IMR-90 (cell line): ENCODE measurements around the gene TTC39C. TPM values are rescaled to one million over a fixed set of nuclear protein-coding genes. Genes with fewer than 3 reads are reported as not detected.

Source experiments
- ATAC-seq: fragments of 200-7000 bp; cut with Tn5 transposase; 2 replicates; pipeline ENCODE4 v1.9.1; 2020; ENCODE audit warnings: low read depth, mild to moderate bottlenecking, moderate library complexity
- BruUV-seq: library from RNA; stranded (reverse); fragments of 400-500 nt; replicated peaks from 2 replicates; lab custom pipeline; 2021; lab: Mats Ljungman, UMichigan
- CTCF ChIA-PET: fragments of 300-600 bp; formaldehyde crosslinking; extraction: SDS; loops from one replicate; lab custom pipeline; 2021; ENCODE audit warnings: antibody characterized with exemption; lab: Yijun Ruan, JAX
- POLR2A ChIA-PET: fragments of 300-600 bp; sonication (Branson Sonifier 250); formaldehyde crosslinking; loops from one replicate; lab custom pipeline; 2022; ENCODE audit warnings: antibody characterized with exemption; ENCODE audit not compliant: unreplicated experiment; lab: Charles Lee
- DNase-seq: peaks from one replicate; pipeline ENCODE4 v3.0.0; 2013
- H2AFZ ChIP-seq: replicated peaks from 2 replicates; pipeline ENCODE3; 2013; ENCODE audit warnings: low read length, mild to moderate bottlenecking; ENCODE audit not compliant: poor library complexity
- H2AK5ac ChIP-seq: 2 replicates; pipeline ENCODE4 v1.6.1; 2013; ENCODE audit warnings: low read depth, low read length, inconsistent platforms
- H2AK9ac ChIP-seq: replicated peaks from 2 replicates; pipeline ENCODE3; 2013; ENCODE audit warnings: mild to moderate bottlenecking, low read depth, low read length, moderate library complexity; ENCODE audit not compliant: poor library complexity
- H2BK120ac ChIP-seq: 2 replicates; pipeline ENCODE4 v1.6.1; 2013; ENCODE audit warnings: low read depth, low read length, inconsistent platforms
- H2BK15ac ChIP-seq: 3 replicates; pipeline ENCODE4 v1.6.1; 2013; ENCODE audit warnings: low read depth, low read length, inconsistent platforms
- H2BK20ac ChIP-seq: 2 replicates; pipeline ENCODE4 v1.6.1; 2013; ENCODE audit warnings: low read depth, mild to moderate bottlenecking, inconsistent platforms, low read length, moderate library complexity
- H2BK5ac ChIP-seq: 2 replicates; pipeline ENCODE4 v1.6.1; 2013; ENCODE audit warnings: mild to moderate bottlenecking, low read depth, low read length, inconsistent platforms; ENCODE audit not compliant: poor library complexity, severe bottlenecking
- H3K14ac ChIP-seq: replicated peaks from 2 replicates; pipeline ENCODE4 v1.6.1; 2013; ENCODE audit warnings: low read depth, low read length, inconsistent platforms
- H3K18ac ChIP-seq: 2 replicates; pipeline ENCODE4 v1.6.1; 2013; ENCODE audit warnings: low read depth, low read length, control low read depth
- H3K23ac ChIP-seq: 2 replicates; pipeline ENCODE4 v1.6.1; 2013; ENCODE audit warnings: low read depth, low read length, inconsistent platforms
- H3K27ac ChIP-seq: 2 replicates; pipeline ENCODE4 v1.5.1; 2013; ENCODE audit warnings: mild to moderate bottlenecking, control low read depth, low read length; ENCODE audit not compliant: insufficient read depth
- H3K27me3 ChIP-seq: 2 replicates; pipeline ENCODE4 v1.6.1; 2013; ENCODE audit warnings: low read length; ENCODE audit not compliant: control insufficient read depth, insufficient read depth
- H3K36me3 ChIP-seq: 2 replicates; pipeline ENCODE4 v1.6.1; 2013; ENCODE audit warnings: low read length, mixed read lengths; ENCODE audit not compliant: control insufficient read depth, insufficient read depth
- H3K4ac ChIP-seq: 2 replicates; pipeline ENCODE4 v1.6.1; 2013; ENCODE audit warnings: low read depth, low read length, inconsistent platforms
- H3K4me1 ChIP-seq: 2 replicates; pipeline ENCODE4 v1.6.1; 2013; ENCODE audit warnings: low read length, mixed read lengths; ENCODE audit not compliant: control insufficient read depth, insufficient read depth
- H3K4me2 ChIP-seq: 2 replicates; pipeline ENCODE4 v1.6.1; 2013; ENCODE audit warnings: low read depth, mild to moderate bottlenecking, control low read depth, low read length, moderate library complexity
- H3K4me3 ChIP-seq: 2 replicates; pipeline ENCODE4 v1.5.1; 2013; ENCODE audit warnings: low read depth, mild to moderate bottlenecking, control low read depth, low read length, moderate library complexity; ENCODE audit not compliant: insufficient read depth
- H3K56ac ChIP-seq: 2 replicates; pipeline ENCODE4 v1.6.1; 2013; ENCODE audit warnings: low read length, inconsistent platforms; ENCODE audit not compliant: insufficient read depth; ENCODE audit errors: extremely low read depth
- H3K79me1 ChIP-seq, 2 experiments: 2 replicates each; pipeline ENCODE4 v1.6.1; 2013; ENCODE audit warnings: low read length in 2 of 2, inconsistent platforms in 1 of 2, low read depth in 1 of 2
- H3K9ac ChIP-seq: 2 replicates; pipeline ENCODE4 v1.6.1; 2013; ENCODE audit warnings: low read depth, low read length, control low read depth
- H3K9me1 ChIP-seq: 2 replicates; pipeline ENCODE4 v1.6.1; 2013; ENCODE audit warnings: low read length, inconsistent platforms; ENCODE audit not compliant: insufficient read depth
- H3K9me3 ChIP-seq: 2 replicates; pipeline ENCODE4 v1.6.1; 2013; ENCODE audit warnings: low read length; ENCODE audit not compliant: control insufficient read depth, insufficient read depth
- H4K20me1 ChIP-seq: 2 replicates; pipeline ENCODE4 v1.6.1; 2013; ENCODE audit warnings: low read length, inconsistent platforms; ENCODE audit not compliant: insufficient read depth
- H4K5ac ChIP-seq: 2 replicates; pipeline ENCODE4 v1.6.1; 2013; ENCODE audit warnings: mild to moderate bottlenecking, low read depth, low read length, control low read depth
- H4K8ac ChIP-seq, 2 experiments: 2 replicates each; pipeline ENCODE4 v1.6.1; 2013; ENCODE audit warnings: low read depth in 2 of 2, low read length in 2 of 2, control low read depth in 1 of 2, inconsistent platforms in 1 of 2
- H4K91ac ChIP-seq: 2 replicates; pipeline ENCODE4 v1.6.1; 2013; ENCODE audit warnings: low read depth, low read length, inconsistent platforms; ENCODE audit not compliant: insufficient read depth
- BHLHE40 ChIP-seq: fragments of 150-350 bp; IDR thresholded peaks from 2 replicates; pipeline ENCODE4 v1.6.1; 2016; ENCODE audit warnings: mild to moderate bottlenecking, low read depth, low read length
- ELK1 ChIP-seq: fragments of 150-350 bp; IDR thresholded peaks from 2 replicates; pipeline ENCODE4 v1.6.1; 2016; ENCODE audit warnings: low read depth, mild to moderate bottlenecking, low read length, moderate library complexity, borderline replicate concordance
- MXI1 ChIP-seq: IDR thresholded peaks from 2 replicates; pipeline ENCODE4 v1.6.1; 2012; ENCODE audit warnings: low read depth, mild to moderate bottlenecking, low read length, moderate library complexity, borderline replicate concordance
- WGBS, 2 experiments: methylation state at CpG; one replicate each; pipeline versions ENCODE4 v1.1.5 to v1.1.7; 2013; ENCODE audit warnings: missing lambda C conversion rate in 2 of 2; ENCODE audit not compliant: insufficient read length in 1 of 2; ENCODE audit errors: extremely low coverage in 2 of 2; 5-methylcytosine and 5-hydroxymethylcytosine counted together
- dilution Hi-C: fragments of 300-500 bp; cut with HindIII; formaldehyde crosslinking; loops from one replicate; pipeline ENCODE4 v1.14.3; 2018; ENCODE audit warnings: low sequenced_read_pairs; ENCODE audit not compliant: unreplicated experiment
- in situ Hi-C: fragments of 300-500 bp; cut with MboI; formaldehyde crosslinking; loops from 3 replicates; pipeline ENCODE4 v1.14.3; 2019; ENCODE audit warnings: low sequenced_read_pairs, inconsistent platforms, mixed read lengths
- intact Hi-C: fragments of 100-400 bp; cut with micrococcal nuclease; formaldehyde crosslinking; loops from 2 replicates; pipeline ENCODE4 v1.10.0; 2022
- polyA plus RNA-seq, 3 experiments: library from polyadenylated mRNA; depleted of rRNA; stranded (reverse); fragments of >200 nt; gene quantifications; 2 replicates each; pipeline ENCODE4 v1.2.3, GENCODE V29; 2012; ENCODE audit warnings: low replicate concordance in 1 of 3
- total RNA-seq: library from RNA; depleted of rRNA; stranded (reverse); fragments of >200 nt; gene quantifications from 2 replicates; pipeline ENCODE4 v1.2.3, GENCODE V29; 2012

Gene TTC39C
- total and polyA plus RNA-seq, 2 of the 4 experiments (the other 2 are of a cell fraction) = 8.0 to 20.8 TPM

DNA sequence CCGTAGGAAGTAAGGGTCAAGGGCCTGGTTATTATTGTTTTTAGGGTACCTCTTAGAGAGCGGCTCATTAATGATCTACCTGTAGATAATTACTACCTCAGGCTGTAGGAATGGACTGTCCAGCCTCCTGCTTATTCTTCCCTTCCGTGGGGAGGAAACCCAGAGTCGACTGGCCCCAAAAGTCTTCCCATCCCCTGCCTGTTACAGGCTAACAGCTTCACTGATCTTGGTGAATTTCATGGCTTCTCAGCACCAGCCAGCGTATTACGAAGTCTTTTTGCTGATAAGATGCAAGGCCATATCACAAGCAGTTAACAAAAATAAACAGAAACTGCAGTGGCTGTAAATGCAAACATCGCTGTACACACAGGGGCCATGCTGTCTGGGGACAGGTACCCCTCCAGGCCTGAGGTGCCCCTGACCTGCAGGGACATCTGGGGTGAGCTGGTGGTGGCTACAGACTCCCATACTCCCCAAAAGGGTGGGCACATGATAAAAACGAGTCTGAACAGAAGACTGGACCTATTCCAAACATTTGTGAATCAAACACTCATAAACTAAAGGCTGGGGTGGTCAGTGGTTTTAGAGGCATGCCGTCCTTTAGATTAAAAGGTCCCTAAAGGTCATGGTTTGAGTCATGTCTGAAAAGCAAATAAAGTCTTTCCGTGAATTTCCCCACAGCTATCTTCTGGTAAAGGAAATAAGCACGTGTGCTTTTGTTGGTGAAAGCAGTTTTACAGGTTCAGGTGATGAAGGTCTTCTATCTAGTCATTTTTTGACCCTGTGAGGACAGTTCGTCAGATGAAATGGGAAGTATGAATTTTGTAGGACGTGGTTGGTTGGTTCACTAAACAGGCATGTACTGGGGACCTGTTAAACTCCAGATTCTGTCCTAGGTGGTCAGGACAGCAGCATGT lies 36.7 kb downstream of the TTC39C start:
- no TSS peak for BruUV-seq
- H2BK15ac ChIP-seq = no peak overlapping the region
- no peak overlapping the region for H2BK120ac ChIP-seq
- H4K8ac ChIP-seq = peak overlapping the region in 1 of 2 experiments; percentile 14; a peak in 2 of 4 replicates
- peaks cover 15% of the 10 kb centered on the region for H3K4me1 ChIP-seq
- H3K36me3 ChIP-seq = no peaks in the 10 kb centered on the region
- dilution Hi-C loops = no loop called here
- H4K91ac ChIP-seq = no peak overlapping the region; the same call in 1 of the 2 replicates
- no peak overlapping the region for H3K4me3 ChIP-seq
- H3K27ac ChIP-seq = no peak overlapping the region; the same call in 1 of the 2 replicates
- peak overlapping the region; percentile 24 for H2AFZ ChIP-seq
- H3K23ac ChIP-seq = no peak overlapping the region
- ATAC-seq (peak; percentile 62), DNase-seq (peak; percentile 77)
- H2BK20ac ChIP-seq = no peak overlapping the region
- H3K9me3 ChIP-seq = no peaks in the 10 kb centered on the region; the same call in 1 of the 2 replicates
- H3K9ac ChIP-seq = no peak overlapping the region
- H3K18ac ChIP-seq = peak overlapping the region; percentile 38; the same call in 1 of the 2 replicates
- H2BK5ac ChIP-seq = no peak overlapping the region
- peaks cover 32% of the 10 kb centered on the region for H4K20me1 ChIP-seq
- in situ Hi-C loops = no loop called here
- peak overlapping the region; percentile 45; the same call in 1 of the 2 replicates for H4K5ac ChIP-seq
- peak overlapping the region; percentile 53; the same call in 1 of the 2 replicates for H3K4ac ChIP-seq
- ChIA-PET CTCF (no interaction called here), POLR2A (no interaction called here)
- TF ChIP-seq MXI1 (0 out of 2 replicates have a peak, but pooled peaks have one; percentile 28), BHLHE40 (peak; percentile 52), ELK1 (no peak)
- 0 out of 2 replicates have a peak overlapping the region, but pooled peaks have one; percentile 5 for H3K14ac ChIP-seq
- WGBS, 2 experiments = 50% methylated on average over 1 of the region's 13 CpGs; no CpG with 5 or more reads in 1 of the 2 experiments
- intact Hi-C loops = no loop called here
- no peak overlapping the region for H3K56ac ChIP-seq
- H3K4me2 ChIP-seq = peak overlapping the region; percentile 39
- H3K79me1 ChIP-seq = peaks cover 23 to 28% of the 10 kb centered on the region in 2 experiments
- H2AK9ac ChIP-seq = peak overlapping the region; percentile 53
- peaks cover 12% of the 10 kb centered on the region for H3K9me1 ChIP-seq
- H2AK5ac ChIP-seq = peak overlapping the region; percentile 36; the same call in 1 of the 2 replicates
- no peaks in the 10 kb centered on the region for H3K27me3 ChIP-seq
